CD4-positive, alpha-beta T cell (primary cell): Measurements from ENCODE around the gene MGAT5B. TPM values are rescaled to one million over a fixed set of nuclear protein-coding genes. Genes with fewer than 3 reads are reported as not detected.

Experiments used
- ATAC-seq: fragments of 200-7000 bp; cut with Tn5 transposase; one replicate; pipeline ENCODE4 v1.10.0; 2022; ENCODE audit warnings: mild to moderate bottlenecking; ENCODE audit not compliant: poor library complexity
- CTCF ChIA-PET: fragments of 350-600 bp; sonication (Branson Sonifier 250); formaldehyde crosslinking; loops from one replicate; lab custom pipeline; 2021; ENCODE audit warnings: antibody characterized with exemption, inconsistent platforms; lab: Charles Lee
- POLR2A ChIA-PET: fragments of 350-600 bp; sonication (Branson Sonifier 250); formaldehyde crosslinking; loops from one replicate; lab custom pipeline; 2021; ENCODE audit warnings: antibody characterized with exemption, inconsistent platforms; lab: Charles Lee
- DNase-seq, 14 experiments: peaks; one replicate each; pipeline ENCODE4 v3.0.0-alpha.2; 2013 to 2020; ENCODE audit warnings: mixed read lengths in 2 of 14
- H3K27ac ChIP-seq, 2 donors: one replicate each; pipeline versions ENCODE4 v1.5.1 to v1.7.0; 2013; ENCODE audit warnings: low read length in 2 of 2, low read depth in 1 of 2, mild to moderate bottlenecking in 1 of 2
- H3K27me3 ChIP-seq, 2 experiments: 1 replicate in 1 of 2; 2 replicates in 1 of 2; pipeline versions ENCODE4 v1.6.1 to v1.7.0; 2013; ENCODE audit warnings: low read length in 2 of 2, control low read depth in 1 of 2, mild to moderate bottlenecking in 1 of 2, moderate library complexity in 1 of 2; ENCODE audit not compliant: insufficient read depth in 2 of 2, control insufficient read depth in 1 of 2
- H3K36me3 ChIP-seq: one replicate; pipeline ENCODE4 v1.6.1; 2013; ENCODE audit warnings: low read length, control low read depth; ENCODE audit not compliant: insufficient read depth
- H3K4me1 ChIP-seq: one replicate; pipeline ENCODE4 v1.6.1; 2013; ENCODE audit warnings: low read length, control low read depth; ENCODE audit not compliant: insufficient read depth
- H3K4me3 ChIP-seq: one replicate; pipeline ENCODE4 v1.5.1; 2013; ENCODE audit warnings: mild to moderate bottlenecking, low read length, moderate library complexity
- H3K9me3 ChIP-seq, 2 experiments: 1 replicate in 1 of 2; 2 replicates in 1 of 2; pipeline versions ENCODE4 v1.6.1 to v1.7.0; 2013; ENCODE audit warnings: low read length in 2 of 2, mild to moderate bottlenecking in 2 of 2, control low read depth in 1 of 2, moderate library complexity in 1 of 2; ENCODE audit not compliant: control insufficient read depth in 1 of 2, insufficient read depth in 1 of 2
- H3K27ac Mint-ChIP-seq: one replicate; pipeline ENCODE4 v1.8.0; 2020; ENCODE audit warnings: mixed read lengths
- H3K27me3 Mint-ChIP-seq: one replicate; pipeline ENCODE4 v1.8.0; 2021; ENCODE audit warnings: mixed read lengths
- H3K36me3 Mint-ChIP-seq: one replicate; pipeline ENCODE4 v1.8.0; 2021; ENCODE audit warnings: low read depth, mixed read lengths
- H3K4me1 Mint-ChIP-seq: one replicate; pipeline ENCODE4 v1.8.0; 2021; ENCODE audit warnings: low read depth, mixed read lengths
- H3K4me3 Mint-ChIP-seq: one replicate; pipeline ENCODE4 v1.8.0; 2020; ENCODE audit warnings: mild to moderate bottlenecking, mixed read lengths
- H3K9me3 Mint-ChIP-seq: one replicate; pipeline ENCODE4 v1.8.0; 2020; ENCODE audit warnings: mixed read lengths
- intact Hi-C, 2 experiments: fragments of 100-400 bp; cut with DNase I in 1 of 2; cut with micrococcal nuclease in 1 of 2; formaldehyde crosslinking; loops; one replicate each; pipeline versions ENCODE4 v1.15.1 to v1.9.0; 2023 to 2025; cut with DNase I, micrococcal nuclease
- total RNA-seq, 174 experiments: library from RNA in 2 of 174; stranded (reverse) in 2 of 174; gene quantifications; one replicate each; pipeline ENCODE4 v1.2.3 and lab custom pipeline; 2021 to 2026
- TF ChIP-seq, protein P1 (sequence below): fragments of 200-600 bp; IDR thresholded peaks from one replicate; pipeline ENCODE4 v1.8.0; 2022; ENCODE audit warnings: antibody characterized with exemption, mild to moderate bottlenecking

The MGAT5B gene
- total RNA-seq, 2 experiments from 2014 or later: 0.28 to 0.77 TPM

DNA sequence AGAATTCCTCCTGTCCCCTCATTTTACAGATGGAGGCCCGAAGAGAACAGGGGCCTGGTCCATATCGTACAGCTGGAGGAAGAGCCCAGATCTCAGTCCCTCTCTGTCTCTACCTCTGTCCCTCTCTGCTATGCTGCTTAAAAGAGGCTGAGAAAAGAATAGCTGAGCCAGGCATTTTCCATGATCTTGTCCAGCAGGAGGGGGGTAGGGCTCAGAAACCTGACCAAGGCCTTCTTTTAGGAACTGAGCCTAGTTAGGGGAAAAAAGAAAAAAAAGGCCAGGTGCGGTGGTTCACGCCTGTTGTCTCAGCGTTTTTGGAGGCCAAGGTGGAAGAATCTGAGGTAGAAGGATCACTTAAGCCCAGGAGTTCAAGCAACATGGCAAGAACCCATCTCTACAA is 84.2 kb downstream of the MGAT5B start:
- ChIA-PET POLR2A (no interaction called here), CTCF (no interaction called here)
- H3K4me3 Mint-ChIP-seq: no peak overlapping the region
- Histone ChIP-seq H3K27me3 (no peaks in the 10 kb centered on the region), H3K4me1 (no peaks in the 10 kb centered on the region), H3K9me3 (no peaks in the 10 kb centered on the region), H3K4me3 (no peak overlapping the region), H3K27ac (no peak overlapping the region), H3K36me3 (no peaks in the 10 kb centered on the region)
- TF ChIP-seq, protein P1, sequence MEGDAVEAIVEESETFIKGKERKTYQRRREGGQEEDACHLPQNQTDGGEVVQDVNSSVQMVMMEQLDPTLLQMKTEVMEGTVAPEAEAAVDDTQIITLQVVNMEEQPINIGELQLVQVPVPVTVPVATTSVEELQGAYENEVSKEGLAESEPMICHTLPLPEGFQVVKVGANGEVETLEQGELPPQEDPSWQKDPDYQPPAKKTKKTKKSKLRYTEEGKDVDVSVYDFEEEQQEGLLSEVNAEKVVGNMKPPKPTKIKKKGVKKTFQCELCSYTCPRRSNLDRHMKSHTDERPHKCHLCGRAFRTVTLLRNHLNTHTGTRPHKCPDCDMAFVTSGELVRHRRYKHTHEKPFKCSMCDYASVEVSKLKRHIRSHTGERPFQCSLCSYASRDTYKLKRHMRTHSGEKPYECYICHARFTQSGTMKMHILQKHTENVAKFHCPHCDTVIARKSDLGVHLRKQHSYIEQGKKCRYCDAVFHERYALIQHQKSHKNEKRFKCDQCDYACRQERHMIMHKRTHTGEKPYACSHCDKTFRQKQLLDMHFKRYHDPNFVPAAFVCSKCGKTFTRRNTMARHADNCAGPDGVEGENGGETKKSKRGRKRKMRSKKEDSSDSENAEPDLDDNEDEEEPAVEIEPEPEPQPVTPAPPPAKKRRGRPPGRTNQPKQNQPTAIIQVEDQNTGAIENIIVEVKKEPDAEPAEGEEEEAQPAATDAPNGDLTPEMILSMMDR: no peak
- no peaks in the 10 kb centered on the region for H3K27me3 Mint-ChIP-seq
- H3K4me1 Mint-ChIP-seq: no peaks in the 10 kb centered on the region
- intact Hi-C loops: loop anchor here in 1 of 2 experiments (5.0 kb wide), 1 partner anchor 80 kb away; no protein-coding TSS in a partner anchor
- no peaks in the 10 kb centered on the region for H3K36me3 Mint-ChIP-seq
- ATAC-seq (no peak), DNase-seq (no peak)
- H3K9me3 Mint-ChIP-seq: no peaks in the 10 kb centered on the region
- no peak overlapping the region for H3K27ac Mint-ChIP-seq

DNA sequence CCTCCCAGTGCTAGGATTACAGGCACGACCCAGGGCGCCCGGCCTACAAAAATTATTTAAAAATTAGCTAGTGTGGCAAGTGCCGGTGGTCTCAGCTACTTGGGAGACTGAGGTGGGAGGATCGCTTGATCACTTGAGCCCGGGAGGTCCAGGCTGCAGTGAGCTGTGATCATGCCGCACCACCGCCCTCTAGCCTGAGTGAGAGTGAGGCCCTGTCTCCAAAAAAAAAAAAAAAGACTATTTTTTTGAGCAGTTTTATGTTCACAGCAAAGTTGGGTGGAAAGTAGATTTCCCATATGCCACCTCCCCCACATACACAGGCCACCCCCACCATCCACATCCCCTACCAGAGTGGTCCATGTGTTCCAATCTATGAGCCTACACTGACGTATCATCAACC is 84.9 kb downstream of the MGAT5B start:
- ChIA-PET CTCF (no interaction called here), POLR2A (no interaction called here)
- Histone ChIP-seq H3K27me3 (no peaks in the 10 kb centered on the region), H3K27ac (no peak overlapping the region), H3K9me3 (no peaks in the 10 kb centered on the region), H3K4me3 (no peak overlapping the region), H3K36me3 (no peaks in the 10 kb centered on the region), H3K4me1 (no peaks in the 10 kb centered on the region)
- Mint-ChIP-seq H3K27me3 (no peaks in the 10 kb centered on the region), H3K4me3 (no peak overlapping the region), H3K27ac (no peak overlapping the region), H3K9me3 (no peaks in the 10 kb centered on the region), H3K36me3 (no peaks in the 10 kb centered on the region), H3K4me1 (no peaks in the 10 kb centered on the region)
- intact Hi-C loops: loop anchor here in 1 of 2 experiments (5.0 kb wide), 1 partner anchor 79 kb away; no protein-coding TSS in a partner anchor
- TF ChIP-seq, protein P1: no peak
- no peak for DNase-seq
- no peak for ATAC-seq

DNA sequence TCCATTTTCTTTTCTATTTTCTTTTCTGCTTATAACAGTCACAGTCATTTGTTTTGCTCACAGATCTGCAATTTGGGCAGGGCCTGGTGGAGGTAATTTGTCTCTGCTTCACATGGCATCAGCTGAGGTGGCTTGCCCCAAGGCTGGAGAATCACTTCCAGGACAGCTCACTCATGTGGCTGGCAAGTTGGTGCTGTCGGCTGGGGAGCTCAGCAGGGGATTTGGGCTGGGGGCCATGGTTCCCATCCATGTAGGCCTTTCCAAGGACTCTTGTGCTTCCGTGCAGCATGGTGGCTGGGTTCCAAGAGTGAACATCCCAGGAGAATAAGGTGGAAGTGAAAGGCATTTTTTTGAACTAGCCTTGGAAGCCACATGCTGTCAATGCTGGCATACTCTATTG is 85.7 kb downstream of the MGAT5B start:
- no peaks in the 10 kb centered on the region for H3K4me1 Mint-ChIP-seq
- no peaks in the 10 kb centered on the region for H3K9me3 Mint-ChIP-seq
- H3K4me3 ChIP-seq: no peak overlapping the region
- no peaks in the 10 kb centered on the region for H3K36me3 Mint-ChIP-seq
- POLR2A ChIA-PET: no interaction called here
- ATAC-seq: no peak
- H3K9me3 ChIP-seq: no peaks in the 10 kb centered on the region
- intact Hi-C loops: loop anchor here in 1 of 2 experiments (5.0 kb wide), 1 partner anchor 78 kb away; no protein-coding TSS in a partner anchor
- no peaks in the 10 kb centered on the region for H3K27me3 Mint-ChIP-seq
- CTCF ChIA-PET: no interaction called here
- H3K27me3 ChIP-seq: no peaks in the 10 kb centered on the region
- no peak overlapping the region for H3K27ac Mint-ChIP-seq
- no peaks in the 10 kb centered on the region for H3K4me1 ChIP-seq
- no peak overlapping the region for H3K27ac ChIP-seq
- no peak overlapping the region for H3K4me3 Mint-ChIP-seq
- TF ChIP-seq, protein P1: no peak
- no peaks in the 10 kb centered on the region for H3K36me3 ChIP-seq
- DNase-seq: no peak
